Measurements from ENCODE around the gene GPR146. TPM values are rescaled to one million over a fixed set of nuclear protein-coding genes. Genes with fewer than 3 reads are reported as not detected.

GPR146 gene
- total RNA-seq, 4 donors from 2014 or later = 26.9 to 61.7 (median 39.0) TPM

- H3K4me3 ChIP-seq (ENCODE audit: low read depth, poor library complexity, severe bottlenecking) = no peak overlapping the region
- intact Hi-C loops (cut with DNase I; ENCODE audit: low total_unique reads) = no loop called here
- TF ChIP-seq POLR2A (IDR thresholded peaks at IDR 0.05) = no peak
- WGBS, 2 donors = 81 to 87% methylated on average over 28 to 32 of the region's 32 CpGs
- no peak for DNase-seq (ENCODE audit: low spot score in 2 of 2)
Observed at GRCh38 chr7:1004018-1004852, 40.1 kb upstream of the GPR146 start.

GRCh38 chr7:1005303-1005702 is 39.0 kb upstream of the GPR146 start:
- intact Hi-C loops (cut with DNase I; ENCODE audit: low total_unique reads) = no loop called here
- 90 to 95% methylated on average over 12 to 21 of the region's 21 CpGs for WGBS, 2 donors
- TF ChIP-seq POLR2A (IDR thresholded peaks at IDR 0.05) (no peak), CTCF (IDR thresholded peaks at IDR 0.05) (no peak)
- no peak for DNase-seq (ENCODE audit: low spot score in 2 of 2)
- H3K4me3 ChIP-seq (ENCODE audit: low read depth, poor library complexity, severe bottlenecking) = no peak overlapping the region

- intact Hi-C loops (cut with DNase I; ENCODE audit: low total_unique reads) = no loop called here
- WGBS, 2 donors = 69 to 72% methylated on average over 10 to 15 of the region's 15 CpGs
- TF ChIP-seq POLR2A (IDR thresholded peaks at IDR 0.05) (no peak), CTCF (IDR thresholded peaks at IDR 0.05) (no peak)
- DNase-seq (ENCODE audit: low spot score in 2 of 2) = no peak
- no peak overlapping the region for H3K4me3 ChIP-seq (ENCODE audit: low read depth, poor library complexity, severe bottlenecking)
Observed at GRCh38 chr7:1007901-1008300, 36.4 kb upstream of the GPR146 start.

GRCh38 chr7:1008733-1009363 is 35.5 kb upstream of the GPR146 start:
- H3K4me3 ChIP-seq (ENCODE audit: low read depth, poor library complexity, severe bottlenecking) = no peak overlapping the region
- WGBS, 2 donors = 94 to 95% methylated on average over 37 of the region's 37 CpGs
- no peak for DNase-seq (ENCODE audit: low spot score in 2 of 2)
- intact Hi-C loops (cut with DNase I; ENCODE audit: low total_unique reads) = no loop called here
- no peak for TF ChIP-seq CTCF (IDR thresholded peaks at IDR 0.05)
- no peak for TF ChIP-seq POLR2A (IDR thresholded peaks at IDR 0.05)

- intact Hi-C loops (cut with DNase I; ENCODE audit: low total_unique reads) = no loop called here
- no peak overlapping the region for H3K4me3 ChIP-seq (ENCODE audit: low read depth, poor library complexity, severe bottlenecking)
- DNase-seq (ENCODE audit: low spot score in 2 of 2) = no peak
- WGBS, 2 donors = 96% methylated on average over 15 to 19 of the region's 22 CpGs
- TF ChIP-seq CTCF (IDR thresholded peaks at IDR 0.05) = no peak
Observed at GRCh38 chr7:1009747-1010146, 34.6 kb upstream of the GPR146 start.

GRCh38 chr7:1010226-1010625 is 34.1 kb upstream of the GPR146 start:
- 80 to 82% methylated on average over 9 to 13 of the region's 13 CpGs for WGBS, 2 donors
- intact Hi-C loops (cut with DNase I; ENCODE audit: low total_unique reads) = no loop called here

More at GRCh38 chr7:1010226-1010625, 34.1 kb upstream of the GPR146 start:
- TF ChIP-seq CTCF (IDR thresholded peaks at IDR 0.05) = no peak
- no peak for TF ChIP-seq POLR2A (IDR thresholded peaks at IDR 0.05)
- no peak overlapping the region for H3K4me3 ChIP-seq (ENCODE audit: low read depth, poor library complexity, severe bottlenecking)
- DNase-seq (ENCODE audit: low spot score in 2 of 2) = no peak

All from lower leg skin (tissue), 4 donors.